SH-SY5Y (cell line): Measurements from ENCODE around the gene MYO18B.

Experiments used
- GATA2 ChIP-seq: IDR thresholded peaks from 2 replicates; pipeline ENCODE4 v1.6.1; 2011; ENCODE audit warnings: mild to moderate bottlenecking, low read depth, low read length
- GATA3 ChIP-seq: IDR thresholded peaks from 2 replicates; pipeline ENCODE4 v1.6.1; 2011; ENCODE audit warnings: low read depth, mild to moderate bottlenecking, low read length, moderate library complexity

DNA sequence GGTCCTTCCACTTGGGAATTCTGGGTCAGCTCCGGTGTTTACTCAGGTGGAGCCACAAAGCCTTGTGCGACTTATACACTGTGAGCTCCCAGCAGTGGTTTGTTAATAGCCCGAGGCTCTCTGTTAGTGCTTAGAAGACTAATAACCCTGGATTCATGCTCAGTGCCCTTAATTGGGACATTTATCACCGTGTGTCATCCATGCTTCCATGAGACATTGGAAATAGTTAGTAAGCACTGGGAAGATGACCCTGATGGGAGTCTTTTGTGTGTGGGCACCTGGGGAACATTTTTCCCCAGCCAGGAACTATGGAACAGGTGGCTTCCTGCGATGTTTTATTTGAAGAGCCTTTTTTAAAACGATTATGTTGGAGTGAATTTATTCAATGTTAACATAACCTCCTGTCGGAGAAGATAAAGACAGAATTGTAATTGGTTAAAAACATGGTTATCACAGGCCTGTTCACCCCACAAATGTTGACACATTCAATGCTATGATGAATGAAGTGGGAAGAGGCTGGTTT lies 188.9 kb downstream of the MYO18B start:
- no peak for TF ChIP-seq GATA2
- TF ChIP-seq GATA3, result no peak
